CD4-positive, alpha-beta memory T cell (primary cell): Measurements from ENCODE around the gene FAM163A. TPM values are rescaled to one million over a fixed set of nuclear protein-coding genes. Genes with fewer than 3 reads are reported as not detected.

Experiments
- CTCF ChIA-PET: fragments of 350-600 bp; sonication (Branson Sonifier 250); formaldehyde crosslinking; loops from one replicate; lab custom pipeline; 2021; ENCODE audit warnings: inconsistent platforms; ENCODE audit not compliant: partially characterized antibody; lab: Charles Lee
- POLR2A ChIA-PET: fragments of 350-600 bp; sonication (Branson Sonifier 250); formaldehyde crosslinking; loops from one replicate; lab custom pipeline; 2021; ENCODE audit not compliant: partially characterized antibody; lab: Charles Lee
- DNase-seq, 5 donors: peaks; one replicate each; pipeline versions ENCODE4 v3.0.0 to v3.0.0-alpha.2; 2020 to 2022; ENCODE audit warnings: mixed read lengths in 1 of 5
- H3K27ac ChIP-seq: one replicate; pipeline ENCODE4 v1.7.0; 2013; ENCODE audit warnings: low read depth, low read length
- H3K27me3 ChIP-seq: 2 replicates; pipeline ENCODE4 v1.7.0; 2013; ENCODE audit warnings: mild to moderate bottlenecking, low read length, moderate library complexity; ENCODE audit not compliant: insufficient read depth
- H3K36me3 ChIP-seq: 2 replicates; pipeline ENCODE4 v1.7.0; 2013; ENCODE audit warnings: mild to moderate bottlenecking, low read length, moderate library complexity; ENCODE audit not compliant: insufficient read depth
- H3K4me1 ChIP-seq: 2 replicates; pipeline ENCODE4 v1.7.0; 2013; ENCODE audit warnings: mild to moderate bottlenecking, low read length, moderate library complexity; ENCODE audit not compliant: insufficient read depth
- H3K4me3 ChIP-seq, 2 donors: one replicate each; pipeline ENCODE4 v1.7.0; 2013; ENCODE audit warnings: low read length in 2 of 2, mild to moderate bottlenecking in 1 of 2
- H3K9me3 ChIP-seq, 2 donors: one replicate each; pipeline ENCODE4 v1.7.0; 2013; ENCODE audit warnings: low read length in 2 of 2, control low read depth in 1 of 2; ENCODE audit not compliant: control insufficient read depth in 1 of 2
- H3K27ac Mint-ChIP-seq, 7 donors: one replicate each; pipeline ENCODE4 v1.8.0; 2020 to 2021; ENCODE audit warnings: mixed read lengths in 7 of 7, mild to moderate bottlenecking in 6 of 7, inconsistent platforms in 3 of 7, moderate library complexity in 3 of 7
- H3K27me3 Mint-ChIP-seq, 2 donors: one replicate each; pipeline ENCODE4 v1.8.0; 2020 to 2021; ENCODE audit warnings: mixed read lengths in 2 of 2
- H3K36me3 Mint-ChIP-seq, 2 donors: one replicate each; pipeline ENCODE4 v1.8.0; 2020 to 2021; ENCODE audit warnings: mixed read lengths in 2 of 2, inconsistent platforms in 1 of 2, mild to moderate bottlenecking in 1 of 2
- H3K4me1 Mint-ChIP-seq, 4 donors: one replicate each; pipeline ENCODE4 v1.8.0; 2020 to 2021; ENCODE audit warnings: mixed read lengths in 4 of 4, mild to moderate bottlenecking in 1 of 4
- H3K4me3 Mint-ChIP-seq, 8 donors: one replicate each; pipeline ENCODE4 v1.8.0; 2020 to 2021; ENCODE audit warnings: mixed read lengths in 8 of 8, mild to moderate bottlenecking in 7 of 8, moderate library complexity in 6 of 8, inconsistent platforms in 3 of 8
- H3K9me3 Mint-ChIP-seq, 8 donors: one replicate each; pipeline ENCODE4 v1.8.0; 2020 to 2021; ENCODE audit warnings: mixed read lengths in 8 of 8, mild to moderate bottlenecking in 5 of 8, inconsistent platforms in 3 of 8, moderate library complexity in 1 of 8
- intact Hi-C: fragments of 100-400 bp; cut with micrococcal nuclease; formaldehyde crosslinking; loops from one replicate; pipeline ENCODE4 v1.15.1; 2023
- polyA plus RNA-seq, 2 donors: library from polyadenylated mRNA; unstranded; fragments of 300-500 nt; fragmentation: Illumina TruSeq; gene quantifications; one replicate each; pipeline ENCODE4 v1.2.3, GENCODE V29; 2021
- total RNA-seq, 2 experiments: library from RNA; stranded (reverse); gene quantifications; one replicate each; pipeline ENCODE4 v1.2.3, GENCODE V29; 2021

Gene FAM163A
- total and polyA plus RNA-seq, 4 experiments from 2014 or later, result 0.11 to 0.29 (median 0.20) TPM; not detected in 1

- peak; percentile 63 to 86 (median 71) for DNase-seq
- Mint-ChIP-seq H3K4me1 (peaks cover 5 to 22% (median 17%) of the 10 kb centered on the region in 4 donors), H3K36me3 (peaks cover 0 to 2% of the 10 kb centered on the region in 2 donors), H3K27me3 (no peaks in the 10 kb centered on the region), H3K27ac (peak overlapping the region; percentile 74 to 89 (median 88)), H3K9me3 (peaks cover 2 to 29% (median 19%) of the 10 kb centered on the region in 8 donors), H3K4me3 (peak overlapping the region in 4 of 8 donors; percentile 2 to 13 (median 7))
- intact Hi-C loops, result loop anchor here (1.0 to 2.0 kb wide), 2 partner anchors 99 to 245 kb away; partner anchors contain the start of gene CEP350
- H3K27me3 ChIP-seq, result no peaks in the 10 kb centered on the region
- H3K27ac ChIP-seq, result peak overlapping the region; percentile 38
- peaks cover 18% of the 10 kb centered on the region for H3K4me1 ChIP-seq
- no peaks in the 10 kb centered on the region for H3K36me3 ChIP-seq
- CTCF ChIA-PET, result interaction anchor here (0.9 to 7.6 kb wide), 9 partner anchors 9 to 470 kb away, joined by 3 to 190 read pairs (median 3); no protein-coding TSS in a partner anchor
- H3K4me3 ChIP-seq, result no peak overlapping the region
- no peaks in the 10 kb centered on the region for H3K9me3 ChIP-seq
- POLR2A ChIA-PET, result interaction anchor here (0.8 to 1.3 kb wide), 2 partner anchors 103 to 105 kb away, joined by 3 to 13 read pairs; no protein-coding TSS in a partner anchor
Observed at GRCh38 chr1:179709841-179710329, 33.2 kb upstream of the FAM163A start.

GRCh38 chr1:179714159-179714558 lies 28.9 kb upstream of the FAM163A start:
- H3K36me3 ChIP-seq, result no peaks in the 10 kb centered on the region
- Mint-ChIP-seq H3K27me3 (peaks cover 5 to 6% of the 10 kb centered on the region in 2 donors), H3K4me3 (no peak overlapping the region), H3K36me3 (peaks cover 0 to 8% of the 10 kb centered on the region in 2 donors), H3K4me1 (peaks cover 5 to 15% (median 13%) of the 10 kb centered on the region in 4 donors), H3K27ac (peak overlapping the region in 1 of 7 donors; percentile 42), H3K9me3 (peaks cover 4 to 70% (median 54%) of the 10 kb centered on the region in 8 donors)
- no peaks in the 10 kb centered on the region for H3K27me3 ChIP-seq
- ChIA-PET POLR2A (no interaction called here), CTCF (interaction anchor here (1.6 to 7.6 kb wide), 2 partner anchors 11 to 97 kb away, joined by 5 to 190 read pairs; no protein-coding TSS in a partner anchor)
- intact Hi-C loops, result no loop called here
- peaks cover 16% of the 10 kb centered on the region for H3K4me1 ChIP-seq
- DNase-seq, result no peak
- H3K9me3 ChIP-seq, result no peaks in the 10 kb centered on the region
- H3K27ac ChIP-seq, result no peak overlapping the region
- no peak overlapping the region for H3K4me3 ChIP-seq

GRCh38 chr1:179714623-179715022 lies 28.5 kb upstream of the FAM163A start:
- Mint-ChIP-seq H3K27ac (no peak overlapping the region), H3K36me3 (peaks cover 0 to 8% of the 10 kb centered on the region in 2 donors), H3K4me1 (peaks cover 4 to 10% (median 9%) of the 10 kb centered on the region in 4 donors), H3K4me3 (no peak overlapping the region), H3K27me3 (peaks cover 5 to 7% of the 10 kb centered on the region in 2 donors), H3K9me3 (peaks cover 4 to 75% (median 59%) of the 10 kb centered on the region in 8 donors)
- H3K36me3 ChIP-seq, result no peaks in the 10 kb centered on the region
- no peak overlapping the region for H3K4me3 ChIP-seq
- H3K4me1 ChIP-seq, result peaks cover 12% of the 10 kb centered on the region
- H3K27ac ChIP-seq, result no peak overlapping the region
- DNase-seq, result no peak
- no peaks in the 10 kb centered on the region for H3K27me3 ChIP-seq
- ChIA-PET POLR2A (no interaction called here), CTCF (interaction anchor here (1.6 to 7.6 kb wide), 2 partner anchors 11 to 97 kb away, joined by 5 to 190 read pairs; no protein-coding TSS in a partner anchor)
- intact Hi-C loops, result no loop called here
- no peaks in the 10 kb centered on the region for H3K9me3 ChIP-seq

GRCh38 chr1:179719272-179719671 lies 23.8 kb upstream of the FAM163A start:
- H3K27me3 Mint-ChIP-seq, result peaks cover 5 to 13% of the 10 kb centered on the region in 2 donors
- no peak overlapping the region for H3K4me3 Mint-ChIP-seq
- ChIA-PET CTCF (interaction anchor here (1.0 to 2.2 kb wide), 3 partner anchors 9 to 12 kb away, joined by 3 to 5 read pairs (median 4); no protein-coding TSS in a partner anchor), POLR2A (no interaction called here)
- H3K27ac Mint-ChIP-seq, result no peak overlapping the region
- no peaks in the 10 kb centered on the region for H3K4me1 ChIP-seq
- H3K36me3 Mint-ChIP-seq, result peaks cover 0 to 7% of the 10 kb centered on the region in 2 donors
- no peaks in the 10 kb centered on the region for H3K27me3 ChIP-seq
- H3K9me3 Mint-ChIP-seq, result peaks cover 2 to 72% (median 52%) of the 10 kb centered on the region in 8 donors
- H3K36me3 ChIP-seq, result no peaks in the 10 kb centered on the region
- no peaks in the 10 kb centered on the region for H3K4me1 Mint-ChIP-seq
- intact Hi-C loops, result no loop called here
- no peak overlapping the region for H3K27ac ChIP-seq
- H3K4me3 ChIP-seq, result no peak overlapping the region
- DNase-seq, result no peak
- no peaks in the 10 kb centered on the region for H3K9me3 ChIP-seq

GRCh38 chr1:179728271-179728670 lies 14.8 kb upstream of the FAM163A start:
- no peak overlapping the region for H3K27ac ChIP-seq
- no peak overlapping the region for H3K27ac Mint-ChIP-seq
- ChIA-PET CTCF (interaction anchor here (0.8 to 2.6 kb wide), 4 partner anchors 20 to 86 kb away, joined by 3 to 10 read pairs (median 3); no protein-coding TSS in a partner anchor), POLR2A (no interaction called here)
- no peaks in the 10 kb centered on the region for H3K9me3 Mint-ChIP-seq
- no peaks in the 10 kb centered on the region for H3K36me3 ChIP-seq
- no peaks in the 10 kb centered on the region for H3K4me1 ChIP-seq
- no peaks in the 10 kb centered on the region for H3K4me1 Mint-ChIP-seq
- H3K4me3 ChIP-seq, result no peak overlapping the region
- DNase-seq, result no peak
- H3K36me3 Mint-ChIP-seq, result no peaks in the 10 kb centered on the region
- intact Hi-C loops, result no loop called here
- no peak overlapping the region for H3K4me3 Mint-ChIP-seq
- H3K9me3 ChIP-seq, result no peaks in the 10 kb centered on the region
- no peaks in the 10 kb centered on the region for H3K27me3 ChIP-seq
- peaks cover 14 to 16% of the 10 kb centered on the region in 2 donors for H3K27me3 Mint-ChIP-seq

GRCh38 chr1:179729881-179730280 lies 13.2 kb upstream of the FAM163A start:
- Histone ChIP-seq H3K4me3 (no peak overlapping the region), H3K36me3 (no peaks in the 10 kb centered on the region), H3K27ac (no peak overlapping the region), H3K4me1 (no peaks in the 10 kb centered on the region), H3K27me3 (no peaks in the 10 kb centered on the region), H3K9me3 (no peaks in the 10 kb centered on the region)
- Mint-ChIP-seq H3K27me3 (peaks cover 14 to 23% of the 10 kb centered on the region in 2 donors), H3K4me3 (no peak overlapping the region), H3K36me3 (no peaks in the 10 kb centered on the region), H3K4me1 (no peaks in the 10 kb centered on the region), H3K9me3 (no peaks in the 10 kb centered on the region), H3K27ac (no peak overlapping the region)
- CTCF ChIA-PET, result interaction anchor here (1.3 kb wide), 1 partner anchor 9 kb away, joined by 4 read pairs; no protein-coding TSS in a partner anchor
- DNase-seq, result no peak
- POLR2A ChIA-PET, result no interaction called here
- intact Hi-C loops, result no loop called here

- Mint-ChIP-seq H3K27me3 (peaks cover 19 to 29% of the 10 kb centered on the region in 2 donors), H3K4me1 (no peaks in the 10 kb centered on the region), H3K27ac (no peak overlapping the region), H3K9me3 (no peaks in the 10 kb centered on the region), H3K4me3 (no peak overlapping the region), H3K36me3 (no peaks in the 10 kb centered on the region)
- CTCF ChIA-PET, result interaction anchor here (0.8 to 1.7 kb wide), 2 partner anchors 78 to 83 kb away, joined by 3 to 5 read pairs; no protein-coding TSS in a partner anchor
- Histone ChIP-seq H3K36me3 (no peaks in the 10 kb centered on the region), H3K27ac (no peak overlapping the region), H3K9me3 (no peaks in the 10 kb centered on the region), H3K4me1 (no peaks in the 10 kb centered on the region), H3K27me3 (no peaks in the 10 kb centered on the region), H3K4me3 (no peak overlapping the region)
- intact Hi-C loops, result no loop called here
- POLR2A ChIA-PET, result no interaction called here
- DNase-seq, result no peak
Observed at GRCh38 chr1:179731643-179732042, 11.4 kb upstream of the FAM163A start.
